IMR-90 (cell line): Measurements from ENCODE around the gene RAF1. TPM values are rescaled to one million over a fixed set of nuclear protein-coding genes. Genes with fewer than 3 reads are reported as not detected.
"Not testable (repeated sequence)": the region's sequence is repeated elsewhere in the genome, so short reads cannot be mapped to it uniquely, and the experiment has no call there.

Experiments used
- ATAC-seq: fragments of 200-7000 bp; cut with Tn5 transposase; 2 replicates; pipeline ENCODE4 v1.9.1; 2020; ENCODE audit warnings: low read depth, mild to moderate bottlenecking, moderate library complexity
- BruUV-seq: library from RNA; stranded (reverse); fragments of 400-500 nt; replicated peaks from 2 replicates; lab custom pipeline; 2021; lab: Mats Ljungman, UMichigan
- CTCF ChIA-PET: fragments of 300-600 bp; formaldehyde crosslinking; extraction: SDS; loops from one replicate; lab custom pipeline; 2021; ENCODE audit warnings: antibody characterized with exemption; lab: Yijun Ruan, JAX
- POLR2A ChIA-PET: fragments of 300-600 bp; sonication (Branson Sonifier 250); formaldehyde crosslinking; loops from one replicate; lab custom pipeline; 2022; ENCODE audit warnings: antibody characterized with exemption; ENCODE audit not compliant: unreplicated experiment; lab: Charles Lee
- DNase-seq: peaks from one replicate; pipeline ENCODE4 v3.0.0; 2013
- H2AFZ ChIP-seq: replicated peaks from 2 replicates; pipeline ENCODE3; 2013; ENCODE audit warnings: low read length, mild to moderate bottlenecking; ENCODE audit not compliant: poor library complexity
- H2AK5ac ChIP-seq: 2 replicates; pipeline ENCODE4 v1.6.1; 2013; ENCODE audit warnings: low read depth, low read length, inconsistent platforms
- H2AK9ac ChIP-seq: replicated peaks from 2 replicates; pipeline ENCODE3; 2013; ENCODE audit warnings: mild to moderate bottlenecking, low read depth, low read length, moderate library complexity; ENCODE audit not compliant: poor library complexity
- H2BK120ac ChIP-seq: 2 replicates; pipeline ENCODE4 v1.6.1; 2013; ENCODE audit warnings: low read depth, low read length, inconsistent platforms
- H2BK15ac ChIP-seq: 3 replicates; pipeline ENCODE4 v1.6.1; 2013; ENCODE audit warnings: low read depth, low read length, inconsistent platforms
- H2BK20ac ChIP-seq: 2 replicates; pipeline ENCODE4 v1.6.1; 2013; ENCODE audit warnings: low read depth, mild to moderate bottlenecking, inconsistent platforms, low read length, moderate library complexity
- H2BK5ac ChIP-seq: 2 replicates; pipeline ENCODE4 v1.6.1; 2013; ENCODE audit warnings: mild to moderate bottlenecking, low read depth, low read length, inconsistent platforms; ENCODE audit not compliant: poor library complexity, severe bottlenecking
- H3K14ac ChIP-seq: replicated peaks from 2 replicates; pipeline ENCODE4 v1.6.1; 2013; ENCODE audit warnings: low read depth, low read length, inconsistent platforms
- H3K18ac ChIP-seq: 2 replicates; pipeline ENCODE4 v1.6.1; 2013; ENCODE audit warnings: low read depth, low read length, control low read depth
- H3K23ac ChIP-seq: 2 replicates; pipeline ENCODE4 v1.6.1; 2013; ENCODE audit warnings: low read depth, low read length, inconsistent platforms
- H3K27ac ChIP-seq: 2 replicates; pipeline ENCODE4 v1.5.1; 2013; ENCODE audit warnings: mild to moderate bottlenecking, control low read depth, low read length; ENCODE audit not compliant: insufficient read depth
- H3K27me3 ChIP-seq: 2 replicates; pipeline ENCODE4 v1.6.1; 2013; ENCODE audit warnings: low read length; ENCODE audit not compliant: control insufficient read depth, insufficient read depth
- H3K36me3 ChIP-seq: 2 replicates; pipeline ENCODE4 v1.6.1; 2013; ENCODE audit warnings: low read length, mixed read lengths; ENCODE audit not compliant: control insufficient read depth, insufficient read depth
- H3K4ac ChIP-seq: 2 replicates; pipeline ENCODE4 v1.6.1; 2013; ENCODE audit warnings: low read depth, low read length, inconsistent platforms
- H3K4me1 ChIP-seq: 2 replicates; pipeline ENCODE4 v1.6.1; 2013; ENCODE audit warnings: low read length, mixed read lengths; ENCODE audit not compliant: control insufficient read depth, insufficient read depth
- H3K4me2 ChIP-seq: 2 replicates; pipeline ENCODE4 v1.6.1; 2013; ENCODE audit warnings: low read depth, mild to moderate bottlenecking, control low read depth, low read length, moderate library complexity
- H3K4me3 ChIP-seq: 2 replicates; pipeline ENCODE4 v1.5.1; 2013; ENCODE audit warnings: low read depth, mild to moderate bottlenecking, control low read depth, low read length, moderate library complexity; ENCODE audit not compliant: insufficient read depth
- H3K56ac ChIP-seq: 2 replicates; pipeline ENCODE4 v1.6.1; 2013; ENCODE audit warnings: low read length, inconsistent platforms; ENCODE audit not compliant: insufficient read depth; ENCODE audit errors: extremely low read depth
- H3K79me1 ChIP-seq, 2 experiments: 2 replicates each; pipeline ENCODE4 v1.6.1; 2013; ENCODE audit warnings: low read length in 2 of 2, inconsistent platforms in 1 of 2, low read depth in 1 of 2
- H3K9ac ChIP-seq: 2 replicates; pipeline ENCODE4 v1.6.1; 2013; ENCODE audit warnings: low read depth, low read length, control low read depth
- H3K9me1 ChIP-seq: 2 replicates; pipeline ENCODE4 v1.6.1; 2013; ENCODE audit warnings: low read length, inconsistent platforms; ENCODE audit not compliant: insufficient read depth
- H3K9me3 ChIP-seq: 2 replicates; pipeline ENCODE4 v1.6.1; 2013; ENCODE audit warnings: low read length; ENCODE audit not compliant: control insufficient read depth, insufficient read depth
- H4K20me1 ChIP-seq: 2 replicates; pipeline ENCODE4 v1.6.1; 2013; ENCODE audit warnings: low read length, inconsistent platforms; ENCODE audit not compliant: insufficient read depth
- H4K5ac ChIP-seq: 2 replicates; pipeline ENCODE4 v1.6.1; 2013; ENCODE audit warnings: mild to moderate bottlenecking, low read depth, low read length, control low read depth
- H4K8ac ChIP-seq, 2 experiments: 2 replicates each; pipeline ENCODE4 v1.6.1; 2013; ENCODE audit warnings: low read depth in 2 of 2, low read length in 2 of 2, control low read depth in 1 of 2, inconsistent platforms in 1 of 2
- H4K91ac ChIP-seq: 2 replicates; pipeline ENCODE4 v1.6.1; 2013; ENCODE audit warnings: low read depth, low read length, inconsistent platforms; ENCODE audit not compliant: insufficient read depth
- CEBPB ChIP-seq: IDR thresholded peaks from 2 replicates; pipeline ENCODE4 v1.6.1; 2012; ENCODE audit warnings: low read depth, low read length, improper control_type of control experiment
- WGBS, 2 experiments: methylation state at CpG; one replicate each; pipeline versions ENCODE4 v1.1.5 to v1.1.7; 2013; ENCODE audit warnings: missing lambda C conversion rate in 2 of 2; ENCODE audit not compliant: insufficient read length in 1 of 2; ENCODE audit errors: extremely low coverage in 2 of 2; 5-methylcytosine and 5-hydroxymethylcytosine counted together
- dilution Hi-C: fragments of 300-500 bp; cut with HindIII; formaldehyde crosslinking; loops from one replicate; pipeline ENCODE4 v1.14.3; 2018; ENCODE audit warnings: low sequenced_read_pairs; ENCODE audit not compliant: unreplicated experiment
- in situ Hi-C: fragments of 300-500 bp; cut with MboI; formaldehyde crosslinking; loops from 3 replicates; pipeline ENCODE4 v1.14.3; 2019; ENCODE audit warnings: low sequenced_read_pairs, inconsistent platforms, mixed read lengths
- intact Hi-C: fragments of 100-400 bp; cut with micrococcal nuclease; formaldehyde crosslinking; loops from 2 replicates; pipeline ENCODE4 v1.10.0; 2022
- polyA plus RNA-seq, 3 experiments: library from polyadenylated mRNA; depleted of rRNA; stranded (reverse); fragments of >200 nt; gene quantifications; 2 replicates each; pipeline ENCODE4 v1.2.3, GENCODE V29; 2012; ENCODE audit warnings: low replicate concordance in 1 of 3
- total RNA-seq: library from RNA; depleted of rRNA; stranded (reverse); fragments of >200 nt; gene quantifications from 2 replicates; pipeline ENCODE4 v1.2.3, GENCODE V29; 2012

RAF1 gene
- total and polyA plus RNA-seq, 2 of the 4 experiments (the other 2 are of a cell fraction): 115 to 151 TPM

DNA sequence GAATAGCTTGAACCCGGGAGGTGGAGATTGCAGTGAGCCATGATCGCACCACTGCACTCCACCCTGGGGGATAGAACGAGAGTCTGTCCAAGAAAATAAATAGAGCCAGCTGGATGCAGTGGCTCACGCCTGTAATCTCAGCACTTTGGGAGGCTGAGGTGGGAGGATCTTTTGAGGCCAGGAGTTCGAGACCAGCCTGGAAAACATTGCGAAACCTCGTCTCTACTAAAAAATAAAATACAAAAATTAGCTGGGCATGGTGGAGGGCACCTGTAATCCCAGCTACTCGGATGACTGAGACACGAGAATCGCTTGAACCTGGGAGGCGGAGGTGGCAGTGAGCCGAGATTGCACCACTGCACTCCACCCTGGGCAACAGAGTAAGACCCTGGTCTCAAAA lies 120.4 kb downstream of the RAF1 start:
- peak; percentile 26; the same call in 1 of the 2 replicates for TF ChIP-seq CEBPB
- H2AFZ ChIP-seq, H2AK9ac ChIP-seq, H4K5ac ChIP-seq, in situ Hi-C loops, H2BK20ac ChIP-seq, H3K4ac ChIP-seq, H3K27ac ChIP-seq, H3K14ac ChIP-seq, H4K20me1 ChIP-seq, ATAC-seq, BruUV-seq, POLR2A ChIA-PET, H2BK5ac ChIP-seq, DNase-seq, H2BK120ac ChIP-seq, H3K27me3 ChIP-seq, intact Hi-C loops, H3K9me1 ChIP-seq, H3K79me1 ChIP-seq, H3K4me2 ChIP-seq, H3K18ac ChIP-seq, H3K4me3 ChIP-seq, H2BK15ac ChIP-seq, H4K8ac ChIP-seq, H4K91ac ChIP-seq, H3K9me3 ChIP-seq, dilution Hi-C loops, H3K4me1 ChIP-seq, H3K56ac ChIP-seq, H3K36me3 ChIP-seq, H2AK5ac ChIP-seq, H3K23ac ChIP-seq, H3K9ac ChIP-seq: not testable (repeated sequence)
- no CpG with 5 or more reads among the region's 12 CpGs for WGBS, 2 experiments
- CTCF ChIA-PET: interaction anchor here (0.6 kb wide), 1 partner anchor 11 kb away, joined by 3 read pairs; no protein-coding TSS in a partner anchor
